GM12878 (cell line): ENCODE measurements around the gene PPIG. TPM values are rescaled to one million over a fixed set of nuclear protein-coding genes. Genes with fewer than 3 reads are reported as not detected.

Source experiments
- ATAC-seq: fragments of 200-7000 bp; cut with Tn5 transposase; 3 replicates; pipeline ENCODE4 v1.9.1; 2020; ENCODE audit warnings: mild to moderate bottlenecking, moderate library complexity
- BruUV-seq: library from RNA; stranded (reverse); fragments of 400-500 nt; replicated peaks from 2 replicates; lab custom pipeline; 2021; lab: Mats Ljungman, UMichigan
- CTCF ChIA-PET: fragments of 300-600 bp; sonication (Branson Sonifier 250); formaldehyde crosslinking; extraction: SDS; loops from one replicate; lab custom pipeline; 2021; ENCODE audit warnings: inconsistent platforms; lab: Yijun Ruan, JAX
- POLR2A ChIA-PET: fragments of 350-600 bp; formaldehyde crosslinking; extraction: SDS; loops from one replicate; lab custom pipeline; 2021; ENCODE audit warnings: inconsistent platforms; lab: Charles Lee
- RAD21 ChIA-PET: fragments of 300-600 bp; sonication (Branson Sonifier 250); formaldehyde crosslinking; loops from one replicate; lab custom pipeline; 2023; ENCODE audit warnings: antibody characterized with exemption; ENCODE audit not compliant: unreplicated experiment; lab: Charles Lee
- SMC1A ChIA-PET: fragments of 300-600 bp; sonication (Branson Sonifier 250); formaldehyde crosslinking; loops from one replicate; lab custom pipeline; 2023; ENCODE audit not compliant: unreplicated experiment, uncharacterized antibody; lab: Charles Lee
- DNase-seq: peaks from one replicate; pipeline ENCODE4 v3.0.0-alpha.2; 2011; ENCODE audit warnings: low read depth, low spot score
- FAIRE-seq: peaks from 3 replicates; lab custom pipeline; 2011; peaks lifted over from hg19 to GRCh38; lab: Jason Lieb, UNC
- H2AFZ ChIP-seq: 2 replicates; pipeline ENCODE4 v1.6.0; 2011; ENCODE audit warnings: low read depth, low read length, control low read depth; ENCODE audit not compliant: control insufficient read depth
- H3K27ac ChIP-seq: 2 replicates; pipeline ENCODE4 v1.5.1; 2011; ENCODE audit warnings: control low read depth; ENCODE audit not compliant: control insufficient read depth, insufficient read depth
- H3K27me3 ChIP-seq, 2 experiments: replicated peaks in 1 of 2; 2 replicates each; pipeline versions ENCODE4 v1.6.0 to v1.6.1; 2011; ENCODE audit warnings: low read length in 1 of 2; ENCODE audit not compliant: control insufficient read depth in 2 of 2, insufficient read depth in 2 of 2
- H3K36me3 ChIP-seq, 2 experiments: 2 replicates each; pipeline ENCODE4 v1.5.1; 2011; ENCODE audit warnings: low read length in 1 of 2; ENCODE audit not compliant: control insufficient read depth in 2 of 2, insufficient read depth in 2 of 2
- H3K4me1 ChIP-seq: 2 replicates; pipeline ENCODE4 v1.6.1; 2011; ENCODE audit warnings: mild to moderate bottlenecking, low read length, moderate library complexity, mixed read lengths; ENCODE audit not compliant: control insufficient read depth, insufficient read depth
- H3K4me2 ChIP-seq: 2 replicates; pipeline ENCODE4 v1.6.0; 2011; ENCODE audit warnings: control low read depth; ENCODE audit not compliant: control insufficient read depth, insufficient read depth
- H3K4me3 ChIP-seq: fragments of 200-600 bp; sonication (generic); 2 replicates; pipeline ENCODE4 v1.5.1; 2016
- H3K79me2 ChIP-seq: 2 replicates; pipeline ENCODE4 v1.6.0; 2011; ENCODE audit warnings: low read length; ENCODE audit not compliant: control insufficient read depth, insufficient read depth
- H3K9ac ChIP-seq: 2 replicates; pipeline ENCODE4 v1.8.0; 2011; ENCODE audit warnings: low read length, control low read depth, mixed read lengths; ENCODE audit not compliant: control insufficient read depth, insufficient read depth
- H3K9me3 ChIP-seq: replicated peaks from 3 replicates; pipeline ENCODE4 v1.5.1; 2011; ENCODE audit warnings: mild to moderate bottlenecking, low read length; ENCODE audit not compliant: control insufficient read depth, insufficient read depth
- H4K20me1 ChIP-seq: 2 replicates; pipeline ENCODE4 v1.6.0; 2011; ENCODE audit not compliant: control insufficient read depth, insufficient read depth
- ASH2L ChIP-seq: fragments of 300-600, 200-600 bp; sonication (generic); IDR thresholded peaks from 2 replicates; pipeline ENCODE4 v1.6.1; 2017; ENCODE audit warnings: low read depth, mild to moderate bottlenecking, borderline replicate concordance
- ATF3 ChIP-seq: IDR thresholded peaks from 2 replicates; pipeline ENCODE4 v1.6.1; 2011; ENCODE audit warnings: low read depth, mild to moderate bottlenecking, low read length, moderate library complexity, borderline replicate concordance; ENCODE audit errors: extremely low read depth
- CEBPB ChIP-seq, 2 experiments: fragments of 150-350 bp in 1 of 2; IDR thresholded peaks; 2 replicates each; pipeline ENCODE4 v1.6.1; 2012 to 2014; ENCODE audit warnings: low read depth in 2 of 2, low read length in 2 of 2, borderline replicate concordance in 1 of 2, inconsistent platforms in 1 of 2
- CHD1 ChIP-seq: IDR thresholded peaks from 2 replicates; pipeline ENCODE4 v1.6.1; 2012; ENCODE audit warnings: low read depth, low read length, improper control_type of control experiment
- MAX ChIP-seq: IDR thresholded peaks from 2 replicates; pipeline ENCODE4 v1.6.1; 2012; ENCODE audit warnings: low read depth, low read length, improper control_type of control experiment
- MEF2A ChIP-seq: IDR thresholded peaks from 2 replicates; pipeline ENCODE4 v1.6.1; 2011; ENCODE audit warnings: low read depth, mild to moderate bottlenecking, low read length, moderate library complexity; ENCODE audit not compliant: insufficient read depth
- NBN ChIP-seq: fragments of 450-650 bp; IDR thresholded peaks from 2 replicates; pipeline ENCODE4 v1.6.1; 2016
- NFXL1 ChIP-seq: fragments of 450-650 bp; IDR thresholded peaks from 2 replicates; pipeline ENCODE4 v1.6.1; 2017; ENCODE audit warnings: antibody characterized with exemption, mild to moderate bottlenecking, borderline replicate concordance
- NKRF ChIP-seq: fragments of 450-650 bp; conservative IDR thresholded peaks from 2 replicates; pipeline ENCODE4 v1.6.1; 2017; ENCODE audit warnings: mild to moderate bottlenecking, moderate library complexity
- NR2F1 ChIP-seq: fragments of 450-650 bp; conservative IDR thresholded peaks from 2 replicates; pipeline ENCODE4 v1.6.1; 2017; ENCODE audit warnings: mild to moderate bottlenecking
- RAD21 ChIP-seq: IDR thresholded peaks from 2 replicates; pipeline ENCODE4 v1.6.1; 2011; ENCODE audit warnings: mild to moderate bottlenecking, low read depth, low read length, moderate library complexity; ENCODE audit not compliant: insufficient read depth
- SMAD1 ChIP-seq: fragments of 450-650 bp; IDR thresholded peaks from 2 replicates; pipeline ENCODE4 v1.6.1; 2018; ENCODE audit warnings: mild to moderate bottlenecking, low read depth; ENCODE audit not compliant: partially characterized antibody
- SPI1 ChIP-seq: IDR thresholded peaks from 2 replicates; pipeline ENCODE4 v1.6.1; 2011; ENCODE audit warnings: low read depth, mild to moderate bottlenecking, low read length, moderate library complexity, borderline replicate concordance; ENCODE audit not compliant: insufficient read depth
- SREBF2 ChIP-seq: IDR thresholded peaks from 2 replicates; pipeline ENCODE4 v1.6.1; 2012; ENCODE audit warnings: mild to moderate bottlenecking, low read length
- ZNF24 ChIP-seq: fragments of 450-650 bp; IDR thresholded peaks from 2 replicates; pipeline ENCODE4 v1.6.1; 2017; ENCODE audit warnings: antibody characterized with exemption, mild to moderate bottlenecking
- ZSCAN29 ChIP-seq: fragments of 450-650 bp; IDR thresholded peaks from 2 replicates; pipeline ENCODE4 v1.6.1; 2017; ENCODE audit warnings: mild to moderate bottlenecking, moderate library complexity
- WGBS: methylation state at CpG from one replicate; pipeline ENCODE4 v1.1.6; 2016; ENCODE audit warnings: low lambda C conversion rate; ENCODE audit not compliant: insufficient replicate concordance, insufficient coverage; ENCODE audit errors: missing lambda C conversion rate; 5-methylcytosine and 5-hydroxymethylcytosine counted together
- in situ Hi-C: fragments of 300-500 bp; cut with MboI; formaldehyde crosslinking; loops from 9 replicates; pipeline ENCODE4 v1.14.3; 2018; ENCODE audit warnings: mixed read lengths
- intact Hi-C: fragments of 100-400 bp; cut with micrococcal nuclease; formaldehyde crosslinking; loops from one replicate; pipeline ENCODE4 v1.14.2; 2022; ENCODE audit not compliant: unreplicated experiment
- polyA plus RNA-seq, 11 experiments: library from polyadenylated mRNA; depleted of rRNA in 4 of 11; unstranded in 6 of 11; stranded (reverse) in 5 of 11; fragments of >200 nt; fragmentation: Nextera tagmentation in 4 of 11; fragmentation: Illumina TruSeq in 1 of 11; extraction: Ambion mirVana in 4 of 11; extraction: Trizol in 1 of 11; gene quantifications; 1 replicate in 1 of 11; 2 replicates in 10 of 11; pipeline versions ENCODE4 v1.2.1 to v1.2.3, GENCODE V29; 2011 to 2016; ENCODE audit warnings: inconsistent platforms in 2 of 11, missing spikeins in 2 of 11, low read depth in 1 of 11
- total RNA-seq, 4 experiments: library from RNA; depleted of rRNA in 3 of 4; stranded (reverse); fragments of >200 nt in 3 of 4; fragmentation: Illumina TruSeq in 1 of 4; extraction: Trizol in 1 of 4; gene quantifications; 2 replicates each; pipeline versions ENCODE4 v1.2.1 to v1.2.3, GENCODE V29; 2013 to 2021

The PPIG gene
- total and polyA plus RNA-seq, 10 of the 15 experiments (the other 5 are each of a cell fraction or from before 2014, with no cell fraction given), result 22.3 to 147 (median 95.2) TPM

GRCh38 chr2:169619946-169620345, 35.8 kb downstream of the PPIG start:
- Histone ChIP-seq H4K20me1 (no peaks in the 10 kb centered on the region), H3K4me3 (no peak overlapping the region), H3K9ac (no peak overlapping the region), H3K27me3 (no peaks in the 10 kb centered on the region), H3K9me3 (peaks cover 5% of the 10 kb centered on the region; the same call in 2 of the 3 replicates), H3K27ac (no peak overlapping the region), H3K36me3 (peaks cover 4 to 20% of the 10 kb centered on the region in 2 experiments), H3K79me2 (no peaks in the 10 kb centered on the region; the same call in 1 of the 2 replicates), H2AFZ (no peak overlapping the region), H3K4me1 (no peaks in the 10 kb centered on the region), H3K4me2 (no peak overlapping the region)
- ChIA-PET RAD21 (no interaction called here), CTCF (no interaction called here), POLR2A (no interaction called here), SMC1A (no interaction called here)
- BruUV-seq, result no TSS peak
- DNase-seq (no peak), FAIRE-seq (no peak), ATAC-seq (no peak)
- intact Hi-C loops, result no loop called here
- TF ChIP-seq MAX (no peak), NBN (no peak), MEF2A (no peak)
- in situ Hi-C loops, result no loop called here
- 65% methylated on average over 3 of the region's 3 CpGs for WGBS

- DNase-seq, result no peak
- ChIA-PET CTCF (no interaction called here), RAD21 (no interaction called here), SMC1A (no interaction called here), POLR2A (no interaction called here)
- H3K4me2 ChIP-seq, result no peak overlapping the region
- no peak for ATAC-seq
- H3K27ac ChIP-seq, result no peak overlapping the region
- no peaks in the 10 kb centered on the region for H4K20me1 ChIP-seq
- peaks cover 4% of the 10 kb centered on the region; the same call in 2 of the 3 replicates for H3K9me3 ChIP-seq
- no peaks in the 10 kb centered on the region for H3K27me3 ChIP-seq
- no peaks in the 10 kb centered on the region for H3K4me1 ChIP-seq
- in situ Hi-C loops, result no loop called here
- H3K4me3 ChIP-seq, result no peak overlapping the region
- no peak overlapping the region for H2AFZ ChIP-seq
- no peak for FAIRE-seq
- peaks cover 4 to 21% of the 10 kb centered on the region in 2 experiments for H3K36me3 ChIP-seq
- BruUV-seq, result no TSS peak
- H3K9ac ChIP-seq, result no peak overlapping the region
- no peaks in the 10 kb centered on the region; the same call in 1 of the 2 replicates for H3K79me2 ChIP-seq
- 96% methylated on average over 1 of the region's 1 CpG for WGBS
- intact Hi-C loops, result no loop called here
- no peak for TF ChIP-seq NKRF
- no peak for TF ChIP-seq NR2F1
- no peak for TF ChIP-seq ASH2L
- TF ChIP-seq SREBF2, result no peak
- TF ChIP-seq NFXL1, result no peak
- no peak for TF ChIP-seq RAD21
- no peak for TF ChIP-seq SMAD1
- TF ChIP-seq ZNF24, result no peak
- no peak for TF ChIP-seq ATF3
- TF ChIP-seq CHD1, result no peak
- TF ChIP-seq SPI1, result no peak
- TF ChIP-seq CEBPB (IDR thresholded peaks at IDR 0.05; ENCODE audit: borderline replicate concordance in 1 of 2, low read depth in 2 of 2, low read length in 2 of 2), result no peak
- no peak for TF ChIP-seq ZSCAN29
Measured at GRCh38 chr2:169620509-169620908, 36.4 kb downstream of the PPIG start.
